WTC11 (cell line): Measurements from ENCODE around the gene BMP7.

Experiments
- CREM ChIP-seq: sonication (generic); formaldehyde crosslinking; IDR thresholded peaks from 2 replicates; pipeline ENCODE4 v1.8.1; 2022; ENCODE audit warnings: mild to moderate bottlenecking, missing genetic modification reagents, moderate library complexity
- FOXK1 ChIP-seq: sonication (generic); formaldehyde crosslinking; IDR thresholded peaks from 2 replicates; pipeline ENCODE4 v1.8.0; 2022; ENCODE audit warnings: mild to moderate bottlenecking, moderate library complexity, missing genetic modification reagents
- ZNF396 ChIP-seq: fragments of 250-450 bp; sonication (Bioruptor Pico); IDR thresholded peaks from 2 replicates; pipeline ENCODE4 v1.8.0; 2021; ENCODE audit warnings: mild to moderate bottlenecking, moderate library complexity, borderline replicate concordance

GRCh38 chr20:57277398-57278105 is 11.1 kb upstream of the BMP7 start:
- TF ChIP-seq FOXK1 (CRISPR knock-in tag) (no peak), ZNF396 (CRISPR knock-in tag) (no peak), CREM (CRISPR knock-in tag) (no peak)
